Endometrium (tissue), 2 donors: ENCODE data around the gene CARNS1.

Source experiments
- FAIRE-seq: peaks from 2 replicates; lab custom pipeline; 2012; peaks lifted over from hg19 to GRCh38; lab: Jason Lieb, UNC
- donor health status: control.
- donor health status: control.

CARNS1 gene

DNA sequence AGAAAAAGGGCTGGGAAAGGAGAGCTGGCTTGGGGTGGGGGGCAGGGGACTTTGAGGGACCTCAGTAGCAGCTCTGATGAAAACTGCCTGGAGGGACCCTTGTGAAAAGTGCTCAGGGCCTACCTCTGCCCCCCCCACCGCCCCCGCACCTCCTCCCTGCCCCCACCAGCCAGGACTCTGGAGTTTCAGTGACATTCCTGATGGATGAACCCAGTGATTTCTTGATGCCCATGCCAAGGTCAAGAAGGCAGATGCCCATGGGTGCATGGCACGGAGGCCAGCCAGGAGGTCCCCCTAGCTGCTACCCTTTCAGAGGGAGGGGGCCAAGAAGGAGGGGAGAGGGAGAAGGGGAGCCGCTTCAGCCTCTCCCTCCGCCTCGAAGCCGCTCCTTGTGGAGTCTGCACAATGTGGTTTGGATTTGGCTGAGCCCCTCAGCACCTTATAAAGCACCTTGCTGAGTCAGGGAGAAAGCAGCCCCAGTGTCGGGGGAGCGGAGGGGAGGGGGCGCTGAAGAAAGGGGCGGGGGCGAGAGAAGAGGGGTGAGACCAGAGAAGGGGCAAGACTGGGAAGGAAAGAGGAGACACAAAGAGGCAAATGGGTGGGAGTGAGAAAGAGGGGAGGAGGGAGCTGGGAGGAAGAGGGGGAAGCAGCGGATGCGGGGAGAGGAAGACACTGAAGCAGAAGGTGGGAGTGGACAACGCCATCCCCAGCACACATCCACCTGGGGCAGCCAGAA is 40.0 kb upstream of the CARNS1 start:
- FAIRE-seq: no peak

- FAIRE-seq: no peak
Measured at GRCh38 chr11:67376063-67376820, 39.2 kb upstream of the CARNS1 start.

DNA sequence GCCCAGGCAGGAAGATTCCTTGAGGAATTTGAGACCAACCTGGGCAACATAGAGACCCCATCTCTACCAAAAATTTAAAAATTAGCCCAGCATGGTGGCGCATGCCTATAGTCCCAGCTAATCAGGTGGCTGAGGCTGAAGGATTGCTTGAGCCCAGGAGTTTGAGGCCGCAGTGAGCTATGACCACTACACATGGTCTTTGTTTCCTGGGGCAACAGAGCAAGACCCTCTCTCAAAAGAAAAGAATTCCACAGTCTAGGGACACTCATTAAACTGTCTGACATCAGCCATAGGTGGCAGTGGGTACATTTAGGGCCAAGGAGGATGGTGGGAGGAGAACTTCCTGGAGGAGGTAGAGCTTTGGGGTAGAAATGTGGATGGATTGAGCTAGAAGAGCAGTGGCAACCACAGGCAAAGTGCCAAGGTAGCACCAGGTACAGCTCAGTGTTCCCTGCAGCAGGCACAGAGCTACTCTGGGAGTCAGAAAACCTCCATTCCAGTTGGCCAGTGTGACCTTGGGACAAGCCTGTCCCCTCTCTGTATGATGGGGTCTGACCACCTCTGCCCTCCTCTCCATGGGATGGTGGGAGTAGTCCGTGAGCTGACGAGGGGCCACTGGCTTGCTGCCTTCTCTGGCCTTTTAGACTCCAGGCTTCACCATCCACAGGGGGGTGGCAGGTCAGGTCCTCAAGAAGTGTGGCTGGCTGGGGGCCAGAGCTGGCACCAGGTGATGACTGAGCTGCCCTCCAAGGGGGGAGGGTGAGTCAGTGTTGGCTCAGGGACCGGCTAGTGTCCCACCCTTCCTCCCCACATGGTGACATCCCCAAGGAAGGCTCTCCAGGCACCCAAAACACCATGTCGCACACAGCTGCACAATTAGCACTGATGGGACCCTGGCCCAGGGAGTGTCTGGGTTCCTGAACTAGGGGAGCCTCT is 38.3 kb upstream of the CARNS1 start:
- FAIRE-seq: no peak

DNA sequence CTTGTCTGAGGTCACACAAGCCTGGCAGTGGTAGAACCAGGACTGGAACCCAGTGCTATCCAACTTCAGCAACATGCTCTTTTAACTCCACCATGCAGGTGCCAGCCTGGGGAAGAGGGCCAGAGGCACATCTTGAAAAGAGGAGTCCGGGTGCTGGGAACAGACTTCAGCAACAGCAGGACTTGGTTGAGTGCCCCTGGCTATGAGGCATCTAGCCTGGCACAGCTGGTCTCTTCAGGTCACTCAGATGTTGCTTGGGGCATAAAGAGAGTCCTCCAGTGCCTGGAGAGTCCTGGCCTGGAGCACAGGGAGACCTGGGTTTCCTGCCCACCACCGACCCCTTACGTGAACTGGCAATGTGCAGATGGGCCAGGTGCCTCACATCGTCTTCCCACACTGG is 36.9 kb upstream of the CARNS1 start:
- no peak for FAIRE-seq

- no peak for FAIRE-seq
Measured at GRCh38 chr11:67379061-67380058, 36.1 kb upstream of the CARNS1 start.

- no peak for FAIRE-seq
Measured at GRCh38 chr11:67381244-67381972, 34.1 kb upstream of the CARNS1 start.

- FAIRE-seq: no peak
Measured at GRCh38 chr11:67382276-67383136, 33.0 kb upstream of the CARNS1 start.

DNA sequence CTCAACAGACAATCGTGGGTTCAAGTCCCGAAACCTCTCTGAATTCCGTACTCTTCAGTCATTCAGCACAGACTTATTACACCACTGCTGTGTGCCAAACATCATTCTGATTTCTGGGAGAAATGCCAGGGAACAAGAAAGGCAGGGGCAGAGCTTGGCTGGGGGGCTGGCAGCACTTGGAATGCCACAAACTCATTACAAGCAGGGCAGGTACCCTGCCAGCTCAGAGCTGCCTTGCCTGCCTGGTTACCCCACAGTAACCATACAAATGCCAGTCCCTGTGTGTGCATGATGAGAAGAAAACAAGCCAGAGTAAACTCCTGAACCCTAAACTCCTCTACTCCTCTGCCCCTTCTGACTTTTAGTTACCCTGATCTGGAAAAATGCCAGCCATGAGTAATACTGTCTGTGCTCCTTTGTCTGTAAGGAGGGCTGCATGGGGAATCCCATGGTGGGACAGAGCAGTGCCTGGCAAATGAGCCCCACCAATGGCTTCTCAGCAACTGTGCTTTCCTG is 30.6 kb upstream of the CARNS1 start:
- no peak for FAIRE-seq

DNA sequence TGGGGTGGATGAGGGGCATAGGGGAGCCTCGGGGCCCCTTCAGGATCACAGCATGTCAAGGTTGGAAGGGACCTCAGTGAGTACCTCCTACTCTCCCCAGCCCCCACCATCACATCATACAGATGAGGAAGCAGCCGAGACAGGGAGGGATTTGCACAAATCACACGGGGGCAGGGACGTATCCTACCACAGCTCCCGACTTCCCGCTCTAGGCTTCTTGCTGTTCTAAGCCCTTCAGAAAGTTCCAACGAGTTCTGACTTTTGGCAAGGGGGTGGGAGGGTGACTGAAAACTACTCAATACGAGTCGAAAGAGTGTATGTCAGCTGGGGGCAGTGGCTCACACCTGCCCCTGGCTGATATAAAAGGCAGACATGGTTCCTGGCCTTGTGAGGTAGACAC is 28.4 kb upstream of the CARNS1 start:
- no peak for FAIRE-seq

DNA sequence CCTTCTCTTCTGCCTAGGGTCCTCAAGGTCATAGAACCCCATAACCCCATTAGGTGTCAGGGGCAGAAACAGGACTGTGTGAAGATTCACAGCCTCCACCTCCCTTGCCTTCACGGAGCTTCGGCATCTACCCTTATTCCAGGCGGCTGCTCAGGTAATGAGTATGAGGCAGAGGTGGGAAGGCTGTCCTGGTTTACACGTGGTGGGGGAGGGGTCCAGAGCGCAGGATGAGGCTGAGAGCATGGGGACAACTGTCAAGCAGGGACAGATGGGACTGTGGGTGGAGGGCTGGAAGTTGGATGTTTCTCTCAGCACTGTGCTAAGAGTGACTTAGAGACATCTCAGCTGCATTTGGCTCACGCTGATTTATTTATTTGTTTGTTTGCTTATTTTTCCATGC is 28.0 kb upstream of the CARNS1 start:
- FAIRE-seq: no peak

- no peak for FAIRE-seq
Measured at GRCh38 chr11:67389477-67389876, 26.0 kb upstream of the CARNS1 start.

- no peak for FAIRE-seq
Measured at GRCh38 chr11:67390947-67391303, 24.6 kb upstream of the CARNS1 start.

DNA sequence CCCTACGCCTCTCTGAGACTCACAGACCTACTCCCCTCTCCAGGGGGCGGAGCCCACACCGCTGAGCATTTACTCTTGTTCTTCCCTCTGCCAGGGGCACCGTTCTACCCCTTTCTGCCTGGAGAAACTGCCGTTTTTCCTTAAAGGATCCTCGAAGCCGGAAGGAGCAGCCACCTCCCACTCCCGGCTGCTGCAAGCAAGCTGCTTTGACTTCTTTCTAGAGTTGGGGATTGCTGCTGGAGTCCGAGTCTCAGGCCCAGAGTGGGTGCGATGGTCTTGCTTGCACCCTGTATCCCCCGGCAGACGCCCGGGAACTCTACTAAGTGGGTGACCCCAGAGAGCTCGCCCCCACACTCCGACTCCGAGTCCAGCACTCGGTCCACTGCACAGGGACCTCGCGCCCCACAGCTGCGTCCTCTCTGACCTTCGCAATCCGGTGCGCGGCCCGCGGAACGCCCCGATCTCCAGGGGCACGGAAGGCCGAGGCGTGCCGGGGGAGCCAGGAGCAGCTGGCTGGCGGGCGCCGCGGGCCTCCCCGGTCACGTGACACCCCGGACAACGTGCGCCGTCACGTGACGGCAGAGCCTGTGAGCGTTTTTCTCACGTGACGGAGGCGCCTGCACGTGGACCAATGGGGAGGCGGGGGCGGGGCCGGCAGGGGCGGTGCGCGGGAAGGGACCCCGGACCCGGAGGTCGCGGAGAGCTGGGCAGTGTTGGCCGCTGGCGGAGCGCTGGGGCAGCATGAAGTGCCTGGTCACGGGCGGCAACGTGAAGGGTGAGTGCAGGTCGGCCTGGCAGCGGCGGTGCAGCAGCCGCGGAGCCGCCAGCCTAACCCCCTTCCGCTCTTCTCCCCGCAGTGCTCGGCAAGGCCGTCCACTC is 23.9 kb upstream of the CARNS1 start, which contains the start of gene RAD9A:
Gene RAD9A (plus strand): TSS at position 683 of the 879 bp plus-strand sequence. CDS start 59 bp downstream, at position 742.
- FAIRE-seq: no peak

GRCh38 chr11:67392183-67392715 is 23.2 kb upstream of the CARNS1 start:
- no peak for FAIRE-seq

DNA sequence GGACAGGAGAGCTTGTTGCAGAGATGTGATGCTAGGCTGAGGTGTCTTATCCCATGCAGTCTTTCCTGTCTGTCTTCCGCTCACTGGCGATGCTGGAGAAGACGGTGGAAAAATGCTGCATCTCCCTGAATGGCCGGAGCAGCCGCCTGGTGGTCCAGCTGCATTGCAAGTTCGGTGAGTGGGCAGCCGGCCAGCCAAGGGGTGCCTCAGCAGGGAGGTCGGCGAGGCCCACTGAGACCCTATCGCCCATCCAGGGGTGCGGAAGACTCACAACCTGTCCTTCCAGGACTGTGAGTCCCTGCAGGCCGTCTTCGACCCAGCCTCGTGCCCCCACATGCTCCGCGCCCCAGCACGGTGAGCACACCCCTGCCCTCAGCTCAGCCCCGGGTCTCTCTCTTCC is 22.0 kb upstream of the CARNS1 start:
- FAIRE-seq: no peak

DNA sequence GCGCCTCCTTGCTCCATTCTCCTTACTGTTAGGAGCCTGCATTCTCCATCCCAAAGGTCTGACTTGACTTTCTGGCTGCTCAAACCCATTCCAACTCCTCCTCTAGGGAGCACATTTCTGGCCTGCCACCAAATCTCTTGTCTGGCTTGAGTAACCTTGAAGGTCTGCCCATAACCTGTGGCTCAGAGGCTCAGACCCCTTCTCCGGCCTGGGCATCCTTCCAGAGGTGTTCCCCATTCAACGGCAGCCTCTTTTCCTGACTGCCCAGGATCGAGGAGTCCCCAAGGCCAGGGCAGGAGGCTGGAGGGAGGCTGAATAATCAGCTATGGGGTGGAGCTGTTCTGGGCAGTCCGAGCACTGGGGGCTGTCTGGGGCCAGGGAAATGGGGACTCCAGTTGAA is 21.5 kb upstream of the CARNS1 start:
- FAIRE-seq: no peak

DNA sequence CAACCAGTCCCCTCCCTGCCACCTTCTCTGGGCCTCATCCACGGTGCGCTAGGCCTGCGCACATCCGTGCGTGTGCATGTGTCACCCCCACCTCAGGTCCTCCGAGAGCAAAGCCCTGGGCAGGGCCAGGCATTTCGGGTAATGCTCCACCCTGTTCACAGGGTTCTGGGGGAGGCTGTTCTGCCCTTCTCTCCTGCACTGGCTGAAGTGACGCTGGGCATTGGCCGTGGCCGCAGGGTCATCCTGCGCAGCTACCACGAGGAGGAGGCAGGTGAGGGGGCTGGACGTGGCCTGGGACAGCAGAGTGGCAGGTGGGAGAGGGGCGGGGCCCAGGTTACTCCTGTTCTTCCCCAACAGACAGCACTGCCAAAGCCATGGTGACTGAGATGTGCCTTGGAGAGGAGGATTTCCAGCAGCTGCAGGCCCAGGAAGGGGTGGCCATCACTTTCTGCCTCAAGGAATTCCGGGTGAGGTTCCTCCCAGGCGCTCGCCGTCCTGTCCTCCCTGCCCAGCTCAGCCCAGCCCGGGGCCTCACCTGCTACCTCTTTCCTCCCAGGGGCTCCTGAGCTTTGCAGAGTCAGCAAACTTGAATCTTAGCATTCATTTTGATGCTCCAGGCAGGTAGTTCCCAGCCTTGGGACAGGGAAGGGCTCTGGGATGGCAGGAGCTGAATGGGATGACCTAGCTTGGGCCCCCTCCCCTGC is 19.8 kb upstream of the CARNS1 start:
- FAIRE-seq: no peak

DNA sequence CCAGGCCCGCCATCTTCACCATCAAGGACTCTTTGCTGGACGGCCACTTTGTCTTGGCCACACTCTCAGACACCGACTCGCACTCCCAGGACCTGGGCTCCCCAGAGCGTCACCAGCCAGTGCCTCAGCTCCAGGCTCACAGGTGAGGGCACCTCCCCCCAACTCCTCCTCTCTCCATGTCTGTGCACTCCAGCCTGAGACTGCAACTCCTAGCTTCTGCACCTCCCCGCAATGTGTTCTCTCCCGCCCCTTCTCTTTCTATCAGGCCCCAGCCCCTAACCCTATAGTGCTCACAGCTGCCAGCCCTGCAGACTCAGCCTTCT is 19.3 kb upstream of the CARNS1 start:
- FAIRE-seq: no peak
